Stimulated activated memory B cell treated with anti-CD40 and anti-IgM and Interleukin-4, amounts not matched to agents 10 μg/mL and 1 μg/mL and 100 μg/mL, for 72 hours (primary cell): Measurements from ENCODE around the gene TRIM52.
"Not testable (repeated sequence)": the region's sequence is repeated elsewhere in the genome, so short reads cannot be mapped to it uniquely, and the experiment has no call there.

Experiments
- ATAC-seq: fragments of 150-1000 bp; cut with Tn5 transposase; 2 replicates; pipeline ENCODE4 v1.10.0; 2021
- H3K27ac Mint-ChIP-seq: one replicate; pipeline ENCODE4 v1.8.0; 2022; ENCODE audit warnings: mild to moderate bottlenecking, mixed read lengths
- H3K27me3 Mint-ChIP-seq: one replicate; pipeline ENCODE4 v1.8.0; 2022; ENCODE audit warnings: mixed read lengths
- H3K36me3 Mint-ChIP-seq: one replicate; pipeline ENCODE4 v1.8.0; 2022; ENCODE audit warnings: mixed read lengths
- H3K4me1 Mint-ChIP-seq: one replicate; pipeline ENCODE4 v1.8.0; 2022; ENCODE audit warnings: mixed read lengths
- H3K4me3 Mint-ChIP-seq: one replicate; pipeline ENCODE4 v1.8.0; 2022; ENCODE audit warnings: mild to moderate bottlenecking, moderate library complexity, mixed read lengths
- H3K9me3 Mint-ChIP-seq: one replicate; pipeline ENCODE4 v1.8.0; 2022; ENCODE audit warnings: mixed read lengths

TRIM52 gene

GRCh38 chr5:181215997-181216989 lies 44.6 kb downstream of the TRIM52 start:
- Mint-ChIP-seq H3K27ac (peak overlapping the region; percentile 62), H3K27me3 (no peaks in the 10 kb centered on the region), H3K4me1 (peaks cover 25% of the 10 kb centered on the region), H3K4me3 (peak overlapping the region; percentile 71), H3K36me3 (no peaks in the 10 kb centered on the region), H3K9me3 (peaks cover 3% of the 10 kb centered on the region)
- ATAC-seq: no peak

GRCh38 chr5:181214249-181214648 lies 46.7 kb downstream of the TRIM52 start:
- ATAC-seq, H3K27ac Mint-ChIP-seq, H3K4me3 Mint-ChIP-seq, H3K27me3 Mint-ChIP-seq, H3K9me3 Mint-ChIP-seq, H3K36me3 Mint-ChIP-seq: not testable (repeated sequence)
- peaks cover 15% of the 10 kb centered on the region for H3K4me1 Mint-ChIP-seq

GRCh38 chr5:181212934-181213333 lies 48.0 kb downstream of the TRIM52 start:
- H3K27ac Mint-ChIP-seq: peak overlapping the region; percentile 4
- no peaks in the 10 kb centered on the region for H3K36me3 Mint-ChIP-seq
- ATAC-seq: no peak
- H3K4me3 Mint-ChIP-seq: no peak overlapping the region
- no peaks in the 10 kb centered on the region for H3K9me3 Mint-ChIP-seq
- peaks cover 20% of the 10 kb centered on the region for H3K4me1 Mint-ChIP-seq
- no peaks in the 10 kb centered on the region for H3K27me3 Mint-ChIP-seq

GRCh38 chr5:181212080-181212479 lies 48.9 kb downstream of the TRIM52 start:
- Mint-ChIP-seq H3K36me3 (no peaks in the 10 kb centered on the region), H3K27ac (no peak overlapping the region), H3K27me3 (no peaks in the 10 kb centered on the region), H3K9me3 (no peaks in the 10 kb centered on the region), H3K4me1 (peaks cover 22% of the 10 kb centered on the region), H3K4me3 (no peak overlapping the region)
- ATAC-seq: no peak

GRCh38 chr5:181211208-181211607 lies 49.7 kb downstream of the TRIM52 start:
- H3K27me3 Mint-ChIP-seq: peaks cover 7% of the 10 kb centered on the region
- H3K4me1 Mint-ChIP-seq: peaks cover 25% of the 10 kb centered on the region
- H3K9me3 Mint-ChIP-seq: no peaks in the 10 kb centered on the region
- H3K36me3 Mint-ChIP-seq: no peaks in the 10 kb centered on the region
- ATAC-seq: no peak
- no peak overlapping the region for H3K4me3 Mint-ChIP-seq
- no peak overlapping the region for H3K27ac Mint-ChIP-seq

- Mint-ChIP-seq H3K4me1 (peaks cover 27% of the 10 kb centered on the region), H3K27me3 (peaks cover 12% of the 10 kb centered on the region)
- not testable (repeated sequence) for ATAC-seq, H3K36me3 Mint-ChIP-seq, H3K4me3 Mint-ChIP-seq, H3K27ac Mint-ChIP-seq, H3K9me3 Mint-ChIP-seq
Measured at GRCh38 chr5:181210698-181211097, 50.2 kb downstream of the TRIM52 start.

GRCh38 chr5:181210148-181210547 lies 50.8 kb downstream of the TRIM52 start:
- H3K4me1 Mint-ChIP-seq: peaks cover 31% of the 10 kb centered on the region
- not testable (repeated sequence) for H3K27ac Mint-ChIP-seq, H3K36me3 Mint-ChIP-seq, H3K4me3 Mint-ChIP-seq, ATAC-seq, H3K9me3 Mint-ChIP-seq
- H3K27me3 Mint-ChIP-seq: peaks cover 17% of the 10 kb centered on the region

- not testable (repeated sequence) for H3K27ac Mint-ChIP-seq, ATAC-seq, H3K9me3 Mint-ChIP-seq, H3K36me3 Mint-ChIP-seq, H3K4me3 Mint-ChIP-seq
- Mint-ChIP-seq H3K27me3 (peaks cover 17% of the 10 kb centered on the region), H3K4me1 (peaks cover 34% of the 10 kb centered on the region)
Measured at GRCh38 chr5:181209006-181209405, 51.9 kb downstream of the TRIM52 start.

- Mint-ChIP-seq H3K4me1 (peaks cover 44% of the 10 kb centered on the region), H3K27ac (peak overlapping the region; percentile 59), H3K27me3 (peaks cover 17% of the 10 kb centered on the region), H3K9me3 (no peaks in the 10 kb centered on the region), H3K36me3 (no peaks in the 10 kb centered on the region), H3K4me3 (peak overlapping the region; percentile 82)
- no peak for ATAC-seq
Measured at GRCh38 chr5:181207960-181208253, 53.0 kb downstream of the TRIM52 start.

- Mint-ChIP-seq H3K36me3 (no peaks in the 10 kb centered on the region), H3K4me1 (peaks cover 44% of the 10 kb centered on the region), H3K27me3 (peaks cover 17% of the 10 kb centered on the region), H3K27ac (peak overlapping the region; percentile 59), H3K9me3 (no peaks in the 10 kb centered on the region), H3K4me3 (peak overlapping the region; percentile 82)
- peak; percentile 72 for ATAC-seq
Measured at GRCh38 chr5:181207214-181207959, 53.6 kb downstream of the TRIM52 start.

- ATAC-seq: no peak
- peaks cover 52% of the 10 kb centered on the region for H3K4me1 Mint-ChIP-seq
- H3K4me3 Mint-ChIP-seq: peak overlapping the region; percentile 82
Measured at GRCh38 chr5:181205761-181206649, 54.9 kb downstream of the TRIM52 start.

More at GRCh38 chr5:181205761-181206649, 54.9 kb downstream of the TRIM52 start:
- Mint-ChIP-seq H3K27ac (peak overlapping the region; percentile 59), H3K27me3 (peaks cover 17% of the 10 kb centered on the region), H3K9me3 (no peaks in the 10 kb centered on the region), H3K36me3 (no peaks in the 10 kb centered on the region)
